ENCODE data around the gene KRTAP4-11. TPM values are rescaled to one million over a fixed set of nuclear protein-coding genes. Genes with fewer than 3 reads are reported as not detected.

Gene KRTAP4-11
- total and polyA plus RNA-seq, 2 of the 4 experiments (the other 2 are of a cell fraction) = not detected

DNA sequence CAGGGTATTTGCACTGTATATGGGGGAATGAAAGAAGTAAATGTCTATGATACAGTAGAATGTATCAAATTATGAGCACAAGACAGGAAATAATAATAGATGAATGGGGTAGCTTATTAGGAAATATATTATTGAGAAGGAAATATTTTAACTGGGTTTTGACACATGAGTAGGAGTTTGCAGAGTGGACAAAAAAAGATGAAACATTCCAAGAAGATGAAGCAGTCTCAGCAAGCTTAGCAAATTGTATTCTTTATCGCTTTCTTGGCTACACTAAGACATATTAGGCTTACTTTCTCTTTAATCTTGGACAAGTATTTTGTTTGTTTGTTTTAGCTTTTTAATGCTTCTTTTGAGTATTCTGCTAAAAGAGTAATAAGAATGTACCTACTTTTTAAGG, 14.3 kb downstream of the KRTAP4-11 start:
- Histone ChIP-seq H3K9me1 (ENCODE audit: insufficient read depth, low read length) (peaks cover 4% of the 10 kb centered on the region), H4K8ac (ENCODE audit: low read depth in 2 of 2, low read length in 2 of 2) (peak overlapping the region; percentile 42 to 79; a peak in 2 of 4 replicates), H3K36me3 (ENCODE audit: control insufficient read depth, insufficient read depth, low read length) (no peaks in the 10 kb centered on the region), H2BK15ac (ENCODE audit: low read depth, low read length) (no peak overlapping the region; the same call in 2 of the 3 replicates), H2AK5ac (ENCODE audit: low read depth, low read length) (no peak overlapping the region), H3K56ac (ENCODE audit: extremely low read depth, insufficient read depth, low read length) (peak overlapping the region; percentile 38; the same call in 1 of the 2 replicates), H3K23ac (ENCODE audit: low read depth, low read length) (peak overlapping the region; percentile 38; the same call in 1 of the 2 replicates), H3K4me1 (ENCODE audit: control insufficient read depth, insufficient read depth, low read length) (0 out of 2 replicates have a peak, but pooled peaks cover 2% of the 10 kb centered on the region), H4K5ac (ENCODE audit: low read depth, low read length) (peak overlapping the region; percentile 30; the same call in 1 of the 2 replicates), H3K27ac (ENCODE audit: insufficient read depth, low read length) (no peak overlapping the region), H2BK5ac (ENCODE audit: low read depth, low read length, poor library complexity, severe bottlenecking) (peak overlapping the region; percentile 94), H3K9me3 (ENCODE audit: control insufficient read depth, insufficient read depth, low read length) (no peaks in the 10 kb centered on the region), H3K14ac (replicated peaks; ENCODE audit: low read depth, low read length) (peak overlapping the region; percentile 90; the same call in 1 of the 2 replicates), H3K4ac (ENCODE audit: low read depth, low read length) (peak overlapping the region; percentile 5; the same call in 1 of the 2 replicates), H3K9ac (ENCODE audit: low read depth, low read length) (no peak overlapping the region), H4K91ac (ENCODE audit: insufficient read depth, low read depth, low read length) (peak overlapping the region; percentile 52), H3K79me1 (ENCODE audit: low read depth in 1 of 2, low read length in 2 of 2) (no peaks in the 10 kb centered on the region), H2BK20ac (ENCODE audit: low read depth, low read length) (peak overlapping the region; percentile 72), H3K4me2 (ENCODE audit: low read depth, low read length) (no peak overlapping the region), H3K27me3 (ENCODE audit: control insufficient read depth, insufficient read depth, low read length) (no peaks in the 10 kb centered on the region), H2AK9ac (replicated peaks; ENCODE audit: low read depth, low read length, poor library complexity) (no peak overlapping the region), H2BK120ac (ENCODE audit: low read depth, low read length) (peak overlapping the region; percentile 96), H2AFZ (replicated peaks; ENCODE audit: low read length, poor library complexity) (no peak overlapping the region), H4K20me1 (ENCODE audit: insufficient read depth, low read length) (no peaks in the 10 kb centered on the region), H3K4me3 (ENCODE audit: insufficient read depth, low read depth, low read length) (no peak overlapping the region), H3K18ac (ENCODE audit: low read depth, low read length) (peak overlapping the region; percentile 96; the same call in 1 of the 2 replicates)
- dilution Hi-C loops (cut with HindIII; ENCODE audit: low sequenced_read_pairs, unreplicated experiment) = no loop called here
- intact Hi-C loops (cut with micrococcal nuclease) = no loop called here
- no TSS peak for BruUV-seq (replicated peaks)
- no CpG with 5 or more reads among the region's 1 CpG for WGBS, 2 experiments (ENCODE audit: extremely low coverage in 2 of 2, insufficient read length in 1 of 2)
- ATAC-seq (ENCODE audit: low read depth) (peak; percentile 21), DNase-seq (peak; percentile 34)
- POLR2A ChIA-PET (ENCODE audit: unreplicated experiment) = no interaction called here
- TF ChIP-seq MAFK (IDR thresholded peaks at IDR 0.05; ENCODE audit: low read depth, low read length) = peak; percentile 23; the same call in 1 of the 2 replicates
- no peak for TF ChIP-seq CHD1 (IDR thresholded peaks at IDR 0.05; ENCODE audit: low read depth, low read length)
- CTCF ChIA-PET = interaction anchor here (0.7 kb wide), 1 partner anchor 218 kb away, joined by 3 read pairs; no protein-coding TSS in a partner anchor
- in situ Hi-C loops (cut with MboI; ENCODE audit: low sequenced_read_pairs) = no loop called here

Data from IMR-90 (cell line).